ENCODE results near the gene TALDO1.

TALDO1 gene

GRCh38 chr11:699116-699508 is 48.2 kb upstream of the TALDO1 start:
- no peaks in the 10 kb centered on the region for H3K27me3 ChIP-seq (replicated peaks; ENCODE audit: insufficient read depth, low read length)
- no peak overlapping the region for H3K4me3 ChIP-seq (ENCODE audit: low read length)
- H3K9me3 ChIP-seq (replicated peaks; ENCODE audit: insufficient read depth, low read length) = no peaks in the 10 kb centered on the region
- no peak overlapping the region for H3K27ac ChIP-seq (ENCODE audit: low read length)
- peaks cover 18% of the 10 kb centered on the region for H3F3A ChIP-seq (ENCODE audit: insufficient read depth, low read length)
- no peak overlapping the region for H2AFZ ChIP-seq (ENCODE audit: low read length)
- H3K9ac ChIP-seq (ENCODE audit: low read length) = no peak overlapping the region
- no peaks in the 10 kb centered on the region for H3K9me2 ChIP-seq (replicated peaks; ENCODE audit: insufficient read depth, low read length)
- no peak overlapping the region for H3K4me2 ChIP-seq (ENCODE audit: low read depth, low read length)
- no peaks in the 10 kb centered on the region for H3K36me3 ChIP-seq (replicated peaks; ENCODE audit: insufficient read depth, low read length)
- H3K79me2 ChIP-seq (ENCODE audit: low read length) = peaks cover 25% of the 10 kb centered on the region
- TF ChIP-seq CTCF (IDR thresholded peaks at IDR 0.05; ENCODE audit: low read length) (no peak), EZH2phosphoT487 (IDR thresholded peaks at IDR 0.05; ENCODE audit: low read length) (no peak), EZH2 (optimal IDR thresholded peaks at IDR 0.05; ENCODE audit: low read depth, low read length) (no peak)
- no peaks in the 10 kb centered on the region for H4K20me1 ChIP-seq (ENCODE audit: insufficient read depth, low read length)
- no peak for DNase-seq
- H3K4me1 ChIP-seq (ENCODE audit: low read length) = peaks cover 7% of the 10 kb centered on the region

- Histone ChIP-seq H3K9ac (ENCODE audit: low read length) (no peak overlapping the region), H3K9me3 (replicated peaks; ENCODE audit: insufficient read depth, low read length) (no peaks in the 10 kb centered on the region), H3K36me3 (replicated peaks; ENCODE audit: insufficient read depth, low read length) (no peaks in the 10 kb centered on the region), H3F3A (ENCODE audit: insufficient read depth, low read length) (peaks cover 16% of the 10 kb centered on the region), H3K27me3 (replicated peaks; ENCODE audit: insufficient read depth, low read length) (no peaks in the 10 kb centered on the region), H2AFZ (ENCODE audit: low read length) (no peak overlapping the region), H3K4me2 (ENCODE audit: low read depth, low read length) (no peak overlapping the region), H3K27ac (ENCODE audit: low read length) (no peak overlapping the region), H3K79me2 (ENCODE audit: low read length) (peaks cover 23% of the 10 kb centered on the region), H4K20me1 (ENCODE audit: insufficient read depth, low read length) (no peaks in the 10 kb centered on the region), H3K4me3 (ENCODE audit: low read length) (no peak overlapping the region), H3K4me1 (ENCODE audit: low read length) (peaks cover 5% of the 10 kb centered on the region; the same call in 1 of the 2 replicates), H3K9me2 (replicated peaks; ENCODE audit: insufficient read depth, low read length) (no peaks in the 10 kb centered on the region)
- TF ChIP-seq CTCF (IDR thresholded peaks at IDR 0.05; ENCODE audit: low read length) (no peak), EZH2 (optimal IDR thresholded peaks at IDR 0.05; ENCODE audit: low read depth, low read length) (no peak), EZH2phosphoT487 (IDR thresholded peaks at IDR 0.05; ENCODE audit: low read length) (no peak)
- no peak for DNase-seq
These were observed 47.5 kb upstream of the TALDO1 start for GRCh38 chr11:699753-700152.

- Histone ChIP-seq H3K9me2 (replicated peaks; ENCODE audit: insufficient read depth, low read length) (no peaks in the 10 kb centered on the region), H3K4me3 (ENCODE audit: low read length) (no peak overlapping the region), H3K9ac (ENCODE audit: low read length) (no peak overlapping the region), H3K4me2 (ENCODE audit: low read depth, low read length) (no peak overlapping the region), H3K4me1 (ENCODE audit: low read length) (peaks cover 5% of the 10 kb centered on the region; the same call in 1 of the 2 replicates), H3K79me2 (ENCODE audit: low read length) (peaks cover 13% of the 10 kb centered on the region), H2AFZ (ENCODE audit: low read length) (no peak overlapping the region), H3K27me3 (replicated peaks; ENCODE audit: insufficient read depth, low read length) (peaks cover 12% of the 10 kb centered on the region), H3K36me3 (replicated peaks; ENCODE audit: insufficient read depth, low read length) (no peaks in the 10 kb centered on the region), H4K20me1 (ENCODE audit: insufficient read depth, low read length) (no peaks in the 10 kb centered on the region), H3F3A (ENCODE audit: insufficient read depth, low read length) (peaks cover 8% of the 10 kb centered on the region; the same call in 1 of the 2 replicates), H3K27ac (ENCODE audit: low read length) (no peak overlapping the region), H3K9me3 (replicated peaks; ENCODE audit: insufficient read depth, low read length) (no peaks in the 10 kb centered on the region)
- no peak for DNase-seq
- TF ChIP-seq EZH2 (optimal IDR thresholded peaks at IDR 0.05; ENCODE audit: low read depth, low read length) (no peak), EZH2phosphoT487 (IDR thresholded peaks at IDR 0.05; ENCODE audit: low read length) (no peak), CTCF (IDR thresholded peaks at IDR 0.05; ENCODE audit: low read length) (no peak)
These were observed 45.4 kb upstream of the TALDO1 start for GRCh38 chr11:701741-702461.

Measured in MM.1S (cell line).